CD4-positive, alpha-beta T cell treated with Interleukin-2 at 100 ng/mL for 4 hours (primary cell): ENCODE data around the gene ADORA1.

Source experiments
- DNase-seq: peaks from one replicate; pipeline ENCODE4 v3.0.0-alpha.2; 2020; ENCODE audit warnings: low spot score

ADORA1 gene

DNA sequence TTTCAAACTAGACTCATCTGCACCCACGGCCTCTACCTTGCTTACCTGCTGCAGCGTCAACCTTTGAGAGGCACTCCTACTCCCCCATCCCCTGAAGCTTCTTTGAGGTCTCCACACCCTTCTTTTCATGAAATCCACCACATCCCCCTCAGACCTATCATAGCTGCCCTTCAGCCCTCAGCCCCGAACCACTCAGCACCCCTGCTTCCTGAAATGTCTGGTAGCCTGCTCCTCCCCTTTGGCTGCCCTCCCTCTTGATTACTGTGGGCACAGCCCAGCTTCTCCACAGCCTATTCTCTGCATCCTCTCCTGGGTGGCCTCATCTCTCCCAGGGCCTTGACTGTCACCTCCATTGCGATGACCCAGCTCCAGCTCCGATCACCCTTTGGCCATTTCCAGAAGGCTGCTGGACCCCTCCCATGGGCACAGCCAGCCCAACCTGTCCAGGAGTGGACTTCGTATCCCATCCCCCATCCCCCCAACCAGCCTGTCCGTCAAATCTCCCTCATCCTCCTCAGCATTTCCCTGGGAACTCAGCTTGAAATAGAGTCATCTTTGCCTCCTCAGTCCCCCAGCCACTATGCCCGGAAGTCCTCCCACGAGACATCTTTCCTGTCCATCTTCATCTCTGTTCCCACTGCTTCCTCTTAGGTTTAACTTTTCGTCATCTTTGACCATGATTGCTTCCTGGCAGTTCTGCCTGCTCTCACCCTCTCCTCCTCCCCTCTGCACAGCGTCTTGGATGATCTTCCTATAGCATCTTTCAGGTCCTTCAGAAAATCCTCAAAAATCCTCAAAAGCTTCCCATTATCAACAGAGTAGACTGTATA is 6.1 kb upstream of the ADORA1 start:
- DNase-seq: no peak

DNA sequence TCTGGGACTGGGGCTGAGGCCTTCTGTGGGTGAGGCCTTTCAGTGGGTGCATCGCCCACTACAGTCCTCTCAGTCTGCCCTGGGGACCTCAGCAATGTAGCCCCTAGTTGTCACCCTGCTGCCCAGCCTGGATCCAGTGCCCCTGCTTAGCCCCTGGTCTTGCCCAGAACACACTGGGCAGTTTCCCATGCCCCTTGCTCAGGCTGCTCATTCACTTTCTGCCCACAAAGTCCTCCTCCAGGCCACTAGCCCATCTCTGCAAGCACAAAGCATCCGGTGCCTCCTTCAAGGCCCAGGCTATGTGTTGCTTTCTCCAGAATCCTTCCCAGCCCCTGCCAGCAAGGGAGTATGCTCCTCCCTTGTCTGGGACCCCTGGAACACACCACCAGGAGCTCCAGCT is 5.4 kb upstream of the ADORA1 start:
- DNase-seq: no peak

DNA sequence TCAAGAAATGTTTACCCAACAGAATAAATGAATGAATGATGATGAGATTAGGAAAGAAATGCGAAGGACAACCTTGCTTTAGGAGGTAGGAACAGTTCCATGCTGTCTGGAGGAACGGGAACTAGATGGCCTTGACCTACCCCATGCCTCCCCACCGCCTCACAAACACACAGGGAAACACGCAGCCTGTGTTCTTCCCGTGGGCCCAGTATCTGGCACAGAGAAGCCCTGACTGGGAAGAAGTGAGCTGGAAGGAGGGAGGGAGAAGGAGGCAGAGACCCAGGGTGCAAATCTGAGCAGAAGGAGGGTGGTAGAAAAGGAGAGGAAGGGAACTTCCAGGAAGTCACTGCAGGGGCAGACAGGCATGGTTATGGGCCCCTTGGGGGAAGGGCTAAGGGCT is 3.5 kb upstream of the ADORA1 start:
- no peak for DNase-seq

DNA sequence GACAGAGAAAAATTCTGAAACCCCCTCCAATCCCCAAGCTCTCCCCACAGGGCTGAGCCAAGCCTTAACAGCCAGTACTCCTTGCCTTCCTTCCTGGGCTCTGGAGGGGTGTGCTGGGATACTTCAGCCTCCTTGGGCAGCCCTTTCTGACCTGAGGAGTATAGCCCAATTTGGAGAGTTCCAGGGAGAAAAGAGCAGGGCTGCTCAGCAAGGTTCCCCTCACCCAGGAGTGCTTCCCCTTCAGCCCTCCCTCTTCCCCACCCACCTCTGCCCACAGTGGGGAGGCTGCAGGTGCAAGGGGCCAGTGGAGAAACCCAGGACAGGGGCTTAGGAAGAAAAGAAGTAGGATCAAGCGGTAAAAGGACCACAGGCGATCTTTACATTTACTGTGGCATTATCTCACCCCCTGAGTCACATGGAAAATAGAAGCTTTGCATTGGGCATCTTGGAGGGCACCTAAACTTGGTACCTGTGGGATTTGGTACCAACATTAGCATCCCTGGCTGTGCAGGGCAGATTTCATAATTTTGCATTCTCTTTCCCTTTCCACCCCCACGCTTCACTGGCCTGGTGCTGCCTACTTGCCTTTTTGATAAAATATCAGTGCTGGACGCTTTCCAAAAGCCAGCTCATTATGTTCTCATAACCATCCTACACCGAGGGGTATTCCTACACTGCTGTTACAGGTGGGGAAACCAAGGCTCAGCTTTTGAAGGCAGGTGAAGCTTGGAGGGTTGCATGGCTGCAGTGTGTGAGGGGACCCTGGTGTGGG is 2.8 kb upstream of the ADORA1 start:
- DNase-seq: no peak

DNA sequence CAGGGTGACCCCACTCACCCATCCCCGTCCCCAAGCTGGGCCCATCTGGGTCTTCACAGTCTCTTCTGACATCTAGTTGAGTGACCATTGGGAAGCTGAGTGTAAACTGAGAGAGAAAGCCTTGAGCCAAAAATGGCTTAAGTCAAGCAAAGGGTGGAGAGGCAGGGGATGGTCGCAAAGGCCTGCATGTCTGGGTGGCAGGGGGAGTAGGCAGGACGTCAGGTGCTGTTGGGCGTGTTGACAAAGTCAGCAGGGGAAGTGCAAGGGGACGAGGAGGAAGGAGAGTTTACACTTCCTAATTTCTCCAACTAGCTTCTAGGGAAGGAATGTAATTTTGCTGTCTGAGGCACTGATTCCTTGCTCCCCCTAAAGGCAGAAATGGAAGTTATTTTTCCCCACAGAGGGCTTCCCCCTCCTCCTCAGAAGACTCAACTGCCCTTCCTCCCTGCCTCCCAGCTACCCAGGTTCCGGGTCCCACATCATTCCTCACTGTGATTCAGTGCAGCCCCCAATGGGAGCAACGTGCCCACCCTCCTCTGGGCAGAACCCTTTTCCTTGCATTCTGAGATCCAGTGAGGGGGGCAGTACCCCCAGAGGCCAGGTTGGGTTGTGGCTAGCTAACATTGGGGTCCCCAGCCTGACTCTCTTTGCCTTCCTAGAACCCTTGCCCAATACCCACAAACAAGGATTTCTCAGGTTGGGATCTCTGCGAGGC is 1.2 kb upstream of the ADORA1 start:
- DNase-seq: no peak

DNA sequence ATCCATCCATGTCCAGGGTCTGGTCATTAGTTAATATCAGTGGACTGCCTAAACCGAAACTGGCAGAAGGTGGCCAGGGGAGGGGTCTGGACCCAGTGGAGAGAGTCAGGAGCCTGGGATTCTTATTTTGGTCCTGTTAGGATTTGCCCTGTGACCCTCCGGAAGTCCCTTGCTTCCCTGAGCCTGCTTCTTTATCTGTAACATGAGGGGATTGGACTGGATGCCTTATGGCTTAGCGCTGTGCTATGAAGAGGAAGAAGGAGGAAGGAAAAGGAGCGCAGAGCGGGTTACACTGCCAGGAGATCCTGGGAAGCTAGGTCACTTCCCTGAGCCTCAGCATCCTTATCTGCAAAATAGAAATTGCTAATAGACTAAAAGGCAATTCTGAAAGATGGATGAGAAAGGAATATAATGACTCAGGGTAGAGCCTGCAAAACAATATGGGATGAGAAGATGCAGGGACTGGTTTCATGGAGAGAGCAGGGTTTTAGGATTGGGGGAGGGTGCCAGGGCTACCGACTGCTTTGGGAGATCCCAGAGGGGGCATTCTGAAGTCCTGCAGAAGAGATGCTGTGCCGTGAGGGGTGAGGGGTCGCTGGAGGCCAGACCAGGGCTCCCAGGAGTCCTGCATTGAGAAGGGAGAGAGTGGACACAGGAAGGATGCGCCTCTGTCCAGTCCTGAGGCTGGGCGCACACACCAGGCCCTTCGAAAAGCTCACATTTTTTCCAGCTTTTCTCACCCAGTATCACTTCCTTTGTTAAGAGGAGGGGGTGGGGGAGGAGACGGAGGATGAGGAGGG is 460 bp upstream of the ADORA1 start:
- no peak for DNase-seq

DNA sequence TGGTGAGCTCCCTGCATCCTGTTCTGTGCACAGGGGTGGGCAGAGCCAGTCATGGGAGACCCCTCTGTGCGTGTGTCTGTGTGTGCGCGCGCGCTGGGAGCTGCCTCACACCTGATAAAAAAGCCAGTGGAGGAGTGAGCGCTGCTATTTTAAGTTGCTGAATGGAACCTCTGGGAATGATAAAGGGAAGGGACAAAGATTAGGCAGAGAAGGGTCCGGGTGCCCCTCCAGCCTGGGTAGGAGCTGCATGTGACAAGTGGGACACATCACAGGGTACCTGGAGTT is 847 bp downstream of the ADORA1 start:
- DNase-seq: no peak

DNA sequence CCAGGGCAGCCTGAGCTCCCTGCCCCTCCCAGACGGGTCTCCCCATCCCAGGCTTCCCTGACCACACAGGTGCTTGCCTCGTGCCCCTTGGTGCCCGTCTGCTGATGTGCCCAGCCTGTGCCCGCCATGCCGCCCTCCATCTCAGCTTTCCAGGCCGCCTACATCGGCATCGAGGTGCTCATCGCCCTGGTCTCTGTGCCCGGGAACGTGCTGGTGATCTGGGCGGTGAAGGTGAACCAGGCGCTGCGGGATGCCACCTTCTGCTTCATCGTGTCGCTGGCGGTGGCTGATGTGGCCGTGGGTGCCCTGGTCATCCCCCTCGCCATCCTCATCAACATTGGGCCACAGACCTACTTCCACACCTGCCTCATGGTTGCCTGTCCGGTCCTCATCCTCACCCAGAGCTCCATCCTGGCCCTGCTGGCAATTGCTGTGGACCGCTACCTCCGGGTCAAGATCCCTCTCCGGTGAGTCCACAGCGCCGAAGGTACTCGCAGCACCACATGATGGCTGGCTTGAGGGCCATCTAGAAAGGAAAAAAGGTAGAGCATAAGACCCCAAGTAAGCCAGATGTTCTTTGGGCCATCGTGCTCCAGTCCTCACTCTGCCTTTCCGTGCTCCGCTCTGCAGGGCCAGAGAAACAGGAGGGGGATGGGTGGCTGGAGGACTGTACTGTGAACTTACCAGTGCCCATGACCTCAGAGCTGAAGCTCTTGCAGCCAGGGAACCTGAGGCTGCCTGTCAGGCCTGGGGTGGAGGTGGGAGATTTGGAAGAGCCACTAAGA is 1.4 kb downstream of the ADORA1 start:
- no peak for DNase-seq

DNA sequence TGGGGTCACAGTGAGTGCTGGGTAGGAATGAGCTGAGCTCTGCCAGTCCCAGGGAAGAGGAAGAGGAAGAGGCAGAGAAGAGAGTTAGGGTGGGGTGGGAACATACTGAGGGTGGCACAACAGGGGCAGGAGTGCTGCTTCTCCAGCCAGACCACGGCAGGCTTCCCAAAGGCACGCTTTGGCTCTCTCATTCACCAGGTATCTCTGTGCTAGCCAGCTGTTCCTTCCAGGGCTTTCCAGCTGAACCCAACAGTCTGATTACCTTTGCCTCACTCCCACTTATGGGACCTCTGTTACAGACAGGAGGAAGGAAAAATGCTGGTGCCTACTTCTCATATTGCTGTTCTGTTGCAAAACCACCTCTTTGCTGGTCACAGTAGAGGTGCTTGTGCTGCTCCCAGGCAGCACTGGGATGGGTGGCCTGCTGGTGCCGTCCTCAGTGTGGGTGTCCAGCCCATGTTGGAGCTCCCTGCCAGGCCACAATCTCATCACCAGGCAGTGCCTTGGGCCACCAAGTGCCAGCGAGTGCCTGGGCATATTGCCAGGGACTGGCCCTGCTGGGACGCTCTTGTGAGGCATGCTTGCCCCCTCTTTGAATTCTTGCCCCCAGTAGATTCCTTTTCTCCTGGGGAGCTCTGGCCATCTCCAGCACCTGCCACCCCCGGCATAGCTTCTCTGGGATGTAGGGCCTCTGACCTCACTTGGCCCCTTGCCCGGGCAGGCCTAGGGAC is 2.1 kb downstream of the ADORA1 start:
- no peak for DNase-seq

DNA sequence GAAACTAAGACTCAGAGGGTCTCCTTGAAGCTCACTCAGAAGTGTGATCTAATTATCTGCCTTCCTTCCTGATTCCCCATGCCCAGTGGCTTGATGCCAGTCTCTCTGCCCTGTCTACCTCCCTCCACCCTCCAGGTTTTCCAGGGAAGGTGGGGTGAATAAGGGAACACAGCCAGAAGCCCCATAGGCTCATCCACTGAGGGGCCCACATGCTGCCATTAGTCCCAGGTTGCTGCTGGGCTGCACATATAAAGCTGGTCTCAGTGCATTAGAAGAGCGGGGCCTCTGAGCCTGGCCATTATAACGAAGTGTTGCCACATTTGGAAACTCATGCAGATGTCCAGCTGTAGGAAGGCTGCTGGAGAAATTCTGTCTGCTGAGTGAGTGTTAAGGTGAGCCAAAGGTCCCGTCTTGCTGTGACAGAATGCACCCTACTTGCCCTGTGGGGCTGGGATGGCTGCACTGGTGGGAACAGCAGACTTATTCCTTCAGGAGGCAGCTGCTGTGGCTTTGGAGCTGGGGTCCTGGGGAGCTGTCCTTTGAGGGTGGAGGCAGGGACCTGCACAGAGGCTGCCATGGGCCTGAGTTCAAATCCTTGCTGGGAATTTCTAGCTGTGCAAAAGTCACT is 2.9 kb downstream of the ADORA1 start:
- no peak for DNase-seq

DNA sequence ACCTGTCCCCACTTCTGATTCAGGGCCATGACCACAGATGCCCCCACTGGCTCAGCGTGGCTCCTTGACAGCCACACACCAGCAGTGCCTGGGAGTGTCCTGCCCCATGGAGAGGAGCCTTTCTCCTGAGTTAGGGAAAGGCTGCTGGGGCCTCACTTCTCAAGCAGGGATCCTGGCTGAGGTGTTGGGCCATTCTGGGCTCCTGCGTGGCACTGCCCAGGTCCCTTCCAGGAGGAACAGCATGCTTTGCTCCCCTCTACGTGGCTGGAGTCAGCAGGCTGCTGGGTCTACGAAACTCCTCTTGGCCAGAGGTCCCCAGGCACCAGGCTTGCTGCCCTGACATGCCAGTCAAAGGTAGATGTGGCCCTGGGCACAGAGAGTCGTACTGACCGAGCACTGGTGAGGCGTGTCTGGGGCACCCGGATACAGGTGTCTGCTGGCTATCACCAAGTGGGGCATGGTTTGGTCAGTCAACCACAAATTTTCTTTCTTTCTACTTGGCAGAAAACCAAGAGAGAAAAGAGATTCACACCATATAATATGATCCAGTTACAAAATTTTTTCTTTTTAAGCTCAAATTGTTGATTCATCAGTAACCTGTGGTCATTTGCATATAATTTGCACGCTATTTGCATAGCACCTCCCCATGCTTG is 4.1 kb downstream of the ADORA1 start:
- DNase-seq: no peak

DNA sequence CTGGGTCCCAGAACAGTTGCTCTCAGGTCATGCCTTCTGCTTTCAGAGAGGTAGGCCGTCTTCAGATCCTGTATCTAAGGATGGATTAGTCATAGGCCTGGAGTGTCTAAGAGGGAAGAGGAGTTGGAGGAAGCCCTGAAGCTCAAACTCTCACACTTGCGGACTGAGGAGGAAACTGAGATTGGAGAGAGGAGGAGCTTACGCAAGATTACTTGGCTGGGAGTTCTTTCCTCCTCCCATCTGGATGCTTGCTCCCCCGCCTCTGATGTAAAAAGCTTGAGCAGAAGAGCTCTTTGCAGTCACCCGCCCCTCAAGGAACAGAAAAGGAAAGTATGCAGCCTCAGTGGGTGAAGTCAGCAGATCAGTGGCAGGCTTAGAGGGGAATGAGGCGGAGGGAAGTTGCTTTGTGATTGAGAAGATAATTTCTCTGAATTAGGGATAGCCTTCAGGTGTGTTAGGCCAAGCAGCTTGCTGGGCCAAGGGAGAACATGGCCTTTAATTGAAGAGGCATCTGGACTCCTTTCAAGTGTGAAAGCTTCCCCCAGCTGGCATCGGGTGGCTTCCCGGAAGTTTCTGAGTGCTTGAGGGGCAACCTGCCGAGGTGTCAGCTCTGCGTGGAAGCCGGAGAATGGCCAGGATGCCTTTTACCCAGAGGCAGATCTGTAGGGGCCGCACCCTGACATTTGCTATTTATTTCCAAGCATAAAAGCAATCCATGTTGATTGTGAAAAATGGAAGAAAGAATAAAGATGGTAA is 6.6 kb downstream of the ADORA1 start:
- no peak for DNase-seq

DNA sequence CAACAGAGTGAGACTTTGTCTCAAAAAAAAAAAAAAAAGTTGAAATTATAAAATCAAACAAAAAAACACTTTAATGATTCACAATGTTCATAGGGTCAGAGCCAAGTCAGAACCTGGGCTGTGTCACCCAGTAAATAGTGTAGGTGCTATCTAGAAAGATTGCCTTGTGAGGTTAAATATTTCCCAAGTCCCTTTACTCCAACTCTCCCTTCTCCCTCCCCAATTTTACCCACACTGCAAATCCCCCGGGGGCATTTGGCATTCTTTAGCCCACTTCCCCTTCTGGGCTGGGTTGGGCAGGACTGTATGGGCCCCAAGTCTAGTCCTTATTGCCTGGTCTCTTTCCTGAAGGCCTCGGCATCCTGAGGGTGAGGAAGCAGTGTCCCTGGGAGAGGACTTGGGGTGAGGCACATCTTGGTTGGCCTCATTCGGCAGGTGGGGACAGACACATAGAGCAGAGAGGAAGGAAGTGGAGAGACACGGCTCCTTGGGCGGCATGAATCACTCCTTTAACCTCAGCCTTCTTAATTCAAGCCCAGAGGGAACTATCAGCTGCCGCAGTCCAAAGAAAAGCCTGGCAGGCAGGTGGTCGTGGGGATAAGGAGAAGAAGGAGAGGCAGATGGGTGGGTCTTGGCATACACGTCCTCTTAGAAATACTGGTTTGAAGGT is 8.2 kb downstream of the ADORA1 start:
- no peak for DNase-seq

DNA sequence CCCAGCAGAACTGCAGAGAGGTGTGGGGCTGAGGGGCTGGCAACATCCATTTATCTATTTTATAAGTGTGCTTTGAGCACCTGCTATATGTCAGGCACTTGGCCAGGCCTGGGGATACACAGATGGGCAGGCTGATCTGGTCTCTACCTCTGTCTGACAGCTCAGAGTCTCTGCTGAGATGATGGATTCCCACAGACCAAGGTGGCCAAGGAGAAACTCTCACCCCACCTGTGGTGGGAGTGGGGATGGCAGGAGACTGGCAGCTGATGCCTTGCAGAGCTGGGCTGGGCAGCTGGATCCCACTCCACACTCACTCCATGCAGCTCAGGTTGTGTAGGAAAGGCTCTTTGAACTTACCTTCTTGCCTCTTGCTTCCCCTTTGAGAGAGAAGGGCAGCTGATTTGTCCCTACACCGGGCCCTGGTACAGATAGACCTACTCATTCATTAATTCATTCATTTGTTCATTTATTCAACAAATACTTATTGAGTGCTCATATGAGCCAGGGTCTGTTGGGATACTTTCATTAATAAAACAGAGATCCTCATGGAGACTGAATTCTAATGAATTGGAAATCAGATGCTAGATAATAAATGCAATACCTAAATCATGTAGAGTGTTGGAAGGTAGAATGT is 9.0 kb downstream of the ADORA1 start:
- no peak for DNase-seq

DNA sequence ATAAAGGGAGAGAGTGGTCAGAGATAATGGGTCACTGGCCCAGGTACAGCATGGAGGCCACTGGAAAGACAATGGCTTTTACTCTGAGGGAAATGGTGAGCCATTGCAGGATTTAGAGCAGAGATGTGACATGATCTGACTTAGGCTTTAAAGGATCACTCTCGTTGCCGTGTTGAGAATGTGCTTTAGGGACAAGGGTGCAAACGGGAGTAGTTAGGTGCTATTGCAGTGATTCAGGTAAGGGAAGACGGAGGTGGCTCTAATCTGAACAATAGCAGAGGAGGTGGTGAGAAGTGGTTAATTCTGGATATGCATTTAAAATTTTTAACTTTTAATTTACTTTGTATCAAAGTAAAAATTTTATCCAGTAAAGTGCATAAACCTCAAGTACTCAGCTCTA is 9.8 kb downstream of the ADORA1 start:
- DNase-seq: no peak

DNA sequence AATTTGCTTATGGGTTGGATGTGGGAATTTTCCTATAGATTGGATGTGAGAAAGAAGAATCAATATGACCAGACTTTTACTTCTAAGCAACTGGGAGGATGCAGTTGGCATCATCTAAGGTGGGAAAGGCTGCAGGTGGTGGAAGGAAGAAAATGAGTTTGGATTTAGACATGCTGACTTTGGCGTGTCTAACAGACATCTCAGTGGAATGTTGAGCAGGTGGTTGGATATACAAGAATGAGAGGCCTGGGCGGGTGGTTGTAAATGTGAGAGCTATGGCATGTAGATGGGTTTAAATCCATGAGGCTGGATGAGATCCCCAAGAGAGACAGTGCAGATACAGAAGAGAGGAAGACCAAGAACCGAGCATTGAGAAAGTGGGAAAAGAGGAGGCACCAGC is 10.5 kb downstream of the ADORA1 start:
- no peak for DNase-seq

DNA sequence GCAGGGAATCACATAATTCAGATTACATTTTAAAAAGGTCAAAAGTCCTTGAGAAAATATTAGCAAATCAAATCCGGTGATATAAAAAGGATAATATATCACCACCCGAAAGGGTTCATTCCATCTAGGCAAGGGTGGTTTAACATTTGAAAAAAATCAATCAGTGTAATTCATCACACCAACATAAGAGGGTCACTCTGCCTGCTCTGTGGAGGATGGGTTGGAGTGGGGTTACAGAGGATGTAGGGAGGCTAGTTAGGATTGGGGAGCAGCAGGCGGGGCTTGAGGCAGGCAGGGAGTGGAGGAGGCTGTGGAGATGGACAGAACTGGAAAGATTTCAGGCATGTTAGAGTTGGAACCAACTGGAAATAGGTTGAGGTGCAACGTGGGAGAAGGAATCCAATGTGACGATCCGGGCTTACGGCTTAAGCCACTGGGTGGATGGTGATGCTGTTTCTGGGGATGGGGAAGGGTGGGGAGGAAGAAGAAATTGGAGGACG is 12.5 kb downstream of the ADORA1 start:
- no peak for DNase-seq
